Breast epithelium (tissue), 3 donors: ENCODE measurements around the gene KAT6B.

Source experiments
- POLR2A ChIP-seq: fragments of 450-650 bp; IDR thresholded peaks from one replicate; pipeline ENCODE4 v1.6.1; 2016; ENCODE audit warnings: antibody characterized with exemption, mild to moderate bottlenecking, moderate library complexity
- TF ChIP-seq, protein P1 (sequence below), 3 donors: fragments of 450-650 bp; IDR thresholded peaks; one replicate each; pipeline ENCODE4 v1.5.1; 2016 to 2017; ENCODE audit warnings: antibody characterized with exemption in 3 of 3, mild to moderate bottlenecking in 3 of 3, moderate library complexity in 3 of 3

DNA sequence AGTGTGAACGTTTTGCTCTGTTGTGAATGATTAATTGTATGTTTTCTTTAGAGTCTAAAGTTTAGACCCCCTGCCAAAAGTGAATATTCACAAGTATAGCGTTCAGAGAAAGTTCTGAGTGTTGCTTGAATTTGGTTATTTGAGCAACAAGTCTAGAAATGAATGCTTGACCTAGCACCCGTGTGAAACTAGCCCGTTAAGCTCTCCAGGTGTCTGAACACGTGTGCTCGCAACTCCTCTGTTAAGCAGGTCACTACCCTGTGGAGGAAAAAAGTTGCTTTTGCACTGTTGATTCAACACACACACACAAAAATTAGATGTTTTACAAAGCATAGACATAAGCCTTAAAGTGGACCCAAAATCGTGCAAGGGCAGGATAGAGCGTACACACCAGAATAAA is 206.4 kb downstream of the KAT6B start:
- TF ChIP-seq POLR2A, result no peak
- TF ChIP-seq, protein P1, sequence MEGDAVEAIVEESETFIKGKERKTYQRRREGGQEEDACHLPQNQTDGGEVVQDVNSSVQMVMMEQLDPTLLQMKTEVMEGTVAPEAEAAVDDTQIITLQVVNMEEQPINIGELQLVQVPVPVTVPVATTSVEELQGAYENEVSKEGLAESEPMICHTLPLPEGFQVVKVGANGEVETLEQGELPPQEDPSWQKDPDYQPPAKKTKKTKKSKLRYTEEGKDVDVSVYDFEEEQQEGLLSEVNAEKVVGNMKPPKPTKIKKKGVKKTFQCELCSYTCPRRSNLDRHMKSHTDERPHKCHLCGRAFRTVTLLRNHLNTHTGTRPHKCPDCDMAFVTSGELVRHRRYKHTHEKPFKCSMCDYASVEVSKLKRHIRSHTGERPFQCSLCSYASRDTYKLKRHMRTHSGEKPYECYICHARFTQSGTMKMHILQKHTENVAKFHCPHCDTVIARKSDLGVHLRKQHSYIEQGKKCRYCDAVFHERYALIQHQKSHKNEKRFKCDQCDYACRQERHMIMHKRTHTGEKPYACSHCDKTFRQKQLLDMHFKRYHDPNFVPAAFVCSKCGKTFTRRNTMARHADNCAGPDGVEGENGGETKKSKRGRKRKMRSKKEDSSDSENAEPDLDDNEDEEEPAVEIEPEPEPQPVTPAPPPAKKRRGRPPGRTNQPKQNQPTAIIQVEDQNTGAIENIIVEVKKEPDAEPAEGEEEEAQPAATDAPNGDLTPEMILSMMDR (IDR thresholded peaks at IDR 0.05), result no peak
